H1 (cell line): ENCODE measurements around the gene RPTOR. TPM values are rescaled to one million over a fixed set of nuclear protein-coding genes. Genes with fewer than 3 reads are reported as not detected.

Source experiments
- CTCF ChIA-PET: fragments of 300-600 bp; sonication (Branson Sonifier 250); formaldehyde crosslinking; loops from one replicate; lab custom pipeline; 2021; ENCODE audit not compliant: partially characterized antibody; lab: Charles Lee
- POLR2A ChIA-PET: fragments of 300-600 bp; sonication (Branson Sonifier 250); formaldehyde crosslinking; loops from one replicate; lab custom pipeline; 2021; ENCODE audit warnings: inconsistent platforms; ENCODE audit not compliant: partially characterized antibody; lab: Charles Lee
- DNase-seq, 2 experiments: peaks; one replicate each; pipeline versions ENCODE4 v3.0.0 to v3.0.0-alpha.2; 2010 to 2022; ENCODE audit warnings: low spot score in 2 of 2, low read depth in 1 of 2, mixed read lengths in 1 of 2
- FAIRE-seq: peaks from 2 replicates; lab custom pipeline; 2011; peaks lifted over from hg19 to GRCh38; lab: Jason Lieb, UNC
- H2AFZ ChIP-seq: 2 replicates; pipeline ENCODE4 v1.8.1; 2012; ENCODE audit warnings: low read length, inconsistent platforms
- H2AK5ac ChIP-seq: 2 replicates; pipeline ENCODE4 v1.6.1; 2013; ENCODE audit warnings: low read depth, low read length
- H2BK120ac ChIP-seq: replicated peaks from 2 replicates; pipeline ENCODE3; 2013; ENCODE audit warnings: low read depth, low read length, inconsistent platforms
- H2BK12ac ChIP-seq: 2 replicates; pipeline ENCODE4 v1.6.1; 2013; ENCODE audit warnings: low read depth, low read length
- H2BK15ac ChIP-seq: 2 replicates; pipeline ENCODE4 v1.6.1; 2013; ENCODE audit warnings: low read length
- H2BK20ac ChIP-seq: 2 replicates; pipeline ENCODE4 v1.6.1; 2013; ENCODE audit warnings: low read length
- H2BK5ac ChIP-seq: 2 replicates; pipeline ENCODE4 v1.6.1; 2013; ENCODE audit warnings: low read depth, low read length
- H3K14ac ChIP-seq: 2 replicates; pipeline ENCODE4 v1.6.1; 2013; ENCODE audit warnings: inconsistent platforms; ENCODE audit not compliant: insufficient read length
- H3K18ac ChIP-seq: 2 replicates; pipeline ENCODE4 v1.6.1; 2013; ENCODE audit warnings: low read length; ENCODE audit errors: extremely low read depth
- H3K23ac ChIP-seq: 2 replicates; pipeline ENCODE4 v1.6.1; 2013; ENCODE audit warnings: inconsistent platforms; ENCODE audit not compliant: insufficient read length
- H3K23me2 ChIP-seq: 2 replicates; pipeline ENCODE4 v1.6.1; 2013; ENCODE audit warnings: low read depth, low read length
- H3K27ac ChIP-seq: 2 replicates; pipeline ENCODE4 v1.6.1; 2011; ENCODE audit warnings: low read depth, low read length, inconsistent platforms
- H3K27me3 ChIP-seq, 4 experiments: replicated peaks in 1 of 4; 1 replicate in 1 of 4; 2 replicates in 3 of 4; pipeline versions ENCODE4 v1.6.1 to v1.8.1; 2011 to 2013; ENCODE audit warnings: low read length in 3 of 4, mild to moderate bottlenecking in 3 of 4, inconsistent platforms in 2 of 4, mixed read lengths in 2 of 4, moderate library complexity in 1 of 4; ENCODE audit not compliant: control insufficient read depth in 3 of 4, insufficient read depth in 3 of 4; ENCODE audit errors: extremely low read depth in 1 of 4
- H3K36me3 ChIP-seq, 4 experiments: 2 replicates each; pipeline versions ENCODE4 v1.6.1 to v1.8.1; 2011 to 2013; ENCODE audit warnings: mild to moderate bottlenecking in 4 of 4, low read length in 3 of 4, moderate library complexity in 2 of 4, control low read depth in 1 of 4, inconsistent platforms in 1 of 4; ENCODE audit not compliant: insufficient read depth in 4 of 4, control insufficient read depth in 2 of 4
- H3K4ac ChIP-seq: replicated peaks from 2 replicates; pipeline ENCODE3; 2013; ENCODE audit warnings: low read length, low read depth, mixed read lengths, inconsistent platforms; ENCODE audit not compliant: insufficient read length
- H3K4me1 ChIP-seq, 4 experiments: replicated peaks in 1 of 4; 1 replicate in 1 of 4; 2 replicates in 3 of 4; pipeline versions ENCODE4 v1.6.1 to v1.8.1; 2011 to 2013; ENCODE audit warnings: low read length in 3 of 4, inconsistent platforms in 2 of 4, mixed read lengths in 1 of 4; ENCODE audit not compliant: insufficient read depth in 4 of 4, control insufficient read depth in 3 of 4
- H3K4me2 ChIP-seq, 2 experiments: 2 replicates each; pipeline versions ENCODE4 v1.6.1 to v1.8.1; 2011 to 2013; ENCODE audit warnings: low read depth in 2 of 2, low read length in 2 of 2, control low read depth in 1 of 2, inconsistent platforms in 1 of 2, mild to moderate bottlenecking in 1 of 2; ENCODE audit not compliant: insufficient read depth in 1 of 2
- H3K4me3 ChIP-seq, 4 experiments: fragments of 200-600, 300-600 bp in 1 of 4; sonication (generic), shearing (Covaris generic), sonication (Bioruptor Twin) in 1 of 4; 2 replicates each; pipeline versions ENCODE4 v1.5.1 to v1.8.1; 2011 to 2016; ENCODE audit warnings: low read length in 4 of 4, low read depth in 3 of 4, control low read depth in 2 of 4, inconsistent platforms in 2 of 4, mild to moderate bottlenecking in 2 of 4, mixed read lengths in 1 of 4, moderate library complexity in 1 of 4; ENCODE audit not compliant: insufficient read depth in 2 of 4; ENCODE audit errors: extremely low read depth in 1 of 4
- H3K56ac ChIP-seq: replicated peaks from 2 replicates; pipeline ENCODE3; 2013; ENCODE audit warnings: low read depth, mild to moderate bottlenecking, mixed read lengths, low read length, inconsistent platforms; ENCODE audit not compliant: insufficient read length
- H3K79me1 ChIP-seq: 2 replicates; pipeline ENCODE4 v1.6.1; 2013; ENCODE audit warnings: low read depth, low read length, control low read depth
- H3K79me2 ChIP-seq, 2 experiments: 2 replicates each; pipeline versions ENCODE4 v1.6.1 to v1.8.1; 2012 to 2013; ENCODE audit warnings: low read length in 2 of 2, mild to moderate bottlenecking in 2 of 2, inconsistent platforms in 1 of 2; ENCODE audit not compliant: insufficient read depth in 2 of 2, control insufficient read depth in 1 of 2
- H3K9ac ChIP-seq, 4 experiments: replicated peaks in 1 of 4; 1 replicate in 1 of 4; 2 replicates in 3 of 4; pipeline versions ENCODE4 v1.6.1 to v1.8.1; 2011 to 2013; ENCODE audit warnings: low read depth in 3 of 4, low read length in 3 of 4, control low read depth in 2 of 4, mild to moderate bottlenecking in 2 of 4, moderate library complexity in 2 of 4, inconsistent platforms in 1 of 4; ENCODE audit errors: extremely low read depth in 1 of 4
- H3K9me3 ChIP-seq, 2 experiments: 2 replicates each; pipeline versions ENCODE4 v1.6.1 to v1.8.1; 2012 to 2013; ENCODE audit warnings: mild to moderate bottlenecking in 2 of 2, moderate library complexity in 2 of 2, control low read depth in 1 of 2, inconsistent platforms in 1 of 2, low read depth in 1 of 2, low read length in 1 of 2, mixed read lengths in 1 of 2; ENCODE audit not compliant: insufficient read depth in 2 of 2
- H4K20me1 ChIP-seq, 2 experiments: replicated peaks in 1 of 2; 2 replicates each; pipeline versions ENCODE3 to v1.8.1; 2011 to 2013; ENCODE audit warnings: inconsistent platforms in 2 of 2, low read length in 2 of 2, mild to moderate bottlenecking in 1 of 2; ENCODE audit not compliant: insufficient read depth in 2 of 2, control insufficient read depth in 1 of 2
- H4K5ac ChIP-seq: 2 replicates; pipeline ENCODE4 v1.6.1; 2013; ENCODE audit warnings: low read length, low read depth, mixed read lengths, inconsistent platforms; ENCODE audit not compliant: insufficient read length
- H4K8ac ChIP-seq: 2 replicates; pipeline ENCODE4 v1.8.0; 2013; ENCODE audit warnings: mild to moderate bottlenecking, moderate library complexity, low read length, inconsistent platforms; ENCODE audit not compliant: insufficient read depth; ENCODE audit errors: extremely low read depth
- H4K91ac ChIP-seq: replicated peaks from 2 replicates; pipeline ENCODE3; 2013; ENCODE audit warnings: low read length, mixed read lengths, inconsistent platforms; ENCODE audit not compliant: insufficient read length
- EZH2 ChIP-seq: fragments of 200-600 bp; sonication (generic); IDR thresholded peaks from 2 replicates; pipeline ENCODE4 v1.7.1; 2012; ENCODE audit warnings: low read depth, mild to moderate bottlenecking, moderate library complexity, low read length, inconsistent platforms; ENCODE audit not compliant: severe bottlenecking
- HDAC2 ChIP-seq, 2 experiments: fragments of 300-600 bp in 1 of 2; sonication (generic) in 1 of 2; IDR thresholded peaks; 2 replicates each; pipeline ENCODE4 v1.6.1; 2011 to 2012; ENCODE audit warnings: low read depth in 2 of 2, low read length in 2 of 2, mild to moderate bottlenecking in 2 of 2, moderate library complexity in 2 of 2, borderline replicate concordance in 1 of 2, inconsistent platforms in 1 of 2
- KDM1A ChIP-seq: fragments of 200-600, 300-600 bp; sonication (generic); IDR thresholded peaks from 2 replicates; pipeline ENCODE4 v1.7.1; 2016; ENCODE audit warnings: mild to moderate bottlenecking, low read length, borderline replicate concordance
- NANOG ChIP-seq: IDR thresholded peaks from 2 replicates; pipeline ENCODE4 v1.6.1; 2011; ENCODE audit warnings: low read length, low read depth, mild to moderate bottlenecking, inconsistent platforms; ENCODE audit not compliant: insufficient read depth, poor library complexity, severe bottlenecking
- POLR2AphosphoS5 ChIP-seq: IDR thresholded peaks from 2 replicates; pipeline ENCODE4 v1.6.1; 2011; ENCODE audit warnings: low read depth, low read length
- POU5F1 ChIP-seq: IDR thresholded peaks from 2 replicates; pipeline ENCODE4 v1.6.1; 2011; ENCODE audit warnings: low read depth, mild to moderate bottlenecking, low read length, moderate library complexity
- TCF12 ChIP-seq: IDR thresholded peaks from 2 replicates; pipeline ENCODE4 v1.6.1; 2011; ENCODE audit warnings: low read depth, mild to moderate bottlenecking, low read length
- WGBS, 2 experiments: shearing (Covaris generic) in 1 of 2; methylation state at CpG; one replicate each; pipeline versions ENCODE4 v1.1.6 to v1.1.7; 2013 to 2015; ENCODE audit warnings: low lambda C conversion rate in 2 of 2, mixed read lengths in 2 of 2, inconsistent platforms in 1 of 2, low coverage in 1 of 2, missing lambda C conversion rate in 1 of 2; ENCODE audit not compliant: insufficient replicate concordance in 2 of 2, insufficient coverage in 1 of 2, insufficient read length in 1 of 2; ENCODE audit errors: extremely low coverage in 1 of 2, missing lambda C conversion rate in 1 of 2; 5-methylcytosine and 5-hydroxymethylcytosine counted together
- polyA plus RNA-seq, 7 experiments: library from polyadenylated mRNA; depleted of rRNA in 3 of 7; stranded (reverse) in 5 of 7; unstranded in 2 of 7; fragments of >200 nt in 5 of 7; fragments of 200-250 nt in 2 of 7; gene quantifications; 1 replicate in 5 of 7; 2 replicates in 1 of 7; 4 replicates in 1 of 7; pipeline versions ENCODE4 v1.2.1 to v1.2.3, GENCODE V29; 2011 to 2013; ENCODE audit warnings: missing spikeins in 2 of 7, mixed read lengths in 2 of 7
- total RNA-seq: library from RNA; stranded (reverse); fragmentation: NEBNext Ultra II Directional; extraction: Animal tissue kit (Norgen Biotek cat#: 25700); gene quantifications from 2 replicates; pipeline ENCODE4 v1.2.1, GENCODE V29; 2021
- TF ChIP-seq, protein P1 (sequence below): IDR thresholded peaks from 2 replicates; pipeline ENCODE4 v1.6.1; 2011; ENCODE audit warnings: low read length, improper control_type of control experiment
- TF ChIP-seq, protein P2 (sequence below): IDR thresholded peaks from 2 replicates; pipeline ENCODE4 v1.6.1; 2011; ENCODE audit warnings: low read depth, mild to moderate bottlenecking, low read length; ENCODE audit not compliant: insufficient read depth

The RPTOR gene
- total and polyA plus RNA-seq, 2 of the 8 experiments (the other 6 are each of a cell fraction or from before 2014, with no cell fraction given): 6.9 to 28.7 TPM

GRCh38 chr17:80951121-80952090, 406.8 kb downstream of the RPTOR start:
- FAIRE-seq (no peak), DNase-seq (no peak)
- no peak overlapping the region for H2BK12ac ChIP-seq
- H3K36me3 ChIP-seq: no peaks in the 10 kb centered on the region; a peak in 3 of 8 replicates
- POLR2A ChIA-PET: interaction anchor here (1.2 kb wide), 1 partner anchor 13 kb away, joined by 4 read pairs; no protein-coding TSS in a partner anchor
- no peaks in the 10 kb centered on the region for H3K9me3 ChIP-seq
- no peak overlapping the region for H3K9ac ChIP-seq
- H3K56ac ChIP-seq: no peak overlapping the region
- H2BK20ac ChIP-seq: no peak overlapping the region
- CTCF ChIA-PET: interaction anchor here (0.8 to 2.3 kb wide), 7 partner anchors 9 to 86 kb away, joined by 3 to 8 read pairs (median 4); no protein-coding TSS in a partner anchor
- H2BK120ac ChIP-seq: no peak overlapping the region
- H3K23ac ChIP-seq: no peak overlapping the region
- H3K27me3 ChIP-seq: no peaks in the 10 kb centered on the region
- H2AFZ ChIP-seq: no peak overlapping the region
- H2AK5ac ChIP-seq: no peak overlapping the region
- no peak overlapping the region for H4K8ac ChIP-seq
- no peak overlapping the region for H3K18ac ChIP-seq
- no peak overlapping the region for H3K4ac ChIP-seq
- no peaks in the 10 kb centered on the region for H3K23me2 ChIP-seq
- H4K20me1 ChIP-seq: no peaks in the 10 kb centered on the region
- H3K79me2 ChIP-seq: no peaks in the 10 kb centered on the region
- no peak overlapping the region for H2BK5ac ChIP-seq
- H3K4me1 ChIP-seq: no peaks in the 10 kb centered on the region
- no peaks in the 10 kb centered on the region for H3K79me1 ChIP-seq
- H3K4me2 ChIP-seq: no peak overlapping the region
- H4K91ac ChIP-seq: no peak overlapping the region
- no peak overlapping the region for H4K5ac ChIP-seq
- no peak overlapping the region for H3K14ac ChIP-seq
- no peak overlapping the region for H2BK15ac ChIP-seq
- no peak overlapping the region for H3K4me3 ChIP-seq
- 92% methylated on average over 38 of the region's 38 CpGs; no CpG with 5 or more reads in 1 of the 2 experiments for WGBS, 2 experiments
- H3K27ac ChIP-seq: no peak overlapping the region
- TF ChIP-seq NANOG: no peak
- TF ChIP-seq HDAC2 (IDR thresholded peaks at IDR 0.05; ENCODE audit: borderline replicate concordance in 1 of 2, low read depth in 2 of 2, low read length in 2 of 2): no peak
- TF ChIP-seq POLR2AphosphoS5: no peak
- no peak for TF ChIP-seq EZH2
- TF ChIP-seq POU5F1: no peak
- TF ChIP-seq TCF12: no peak
- TF ChIP-seq, protein P1, sequence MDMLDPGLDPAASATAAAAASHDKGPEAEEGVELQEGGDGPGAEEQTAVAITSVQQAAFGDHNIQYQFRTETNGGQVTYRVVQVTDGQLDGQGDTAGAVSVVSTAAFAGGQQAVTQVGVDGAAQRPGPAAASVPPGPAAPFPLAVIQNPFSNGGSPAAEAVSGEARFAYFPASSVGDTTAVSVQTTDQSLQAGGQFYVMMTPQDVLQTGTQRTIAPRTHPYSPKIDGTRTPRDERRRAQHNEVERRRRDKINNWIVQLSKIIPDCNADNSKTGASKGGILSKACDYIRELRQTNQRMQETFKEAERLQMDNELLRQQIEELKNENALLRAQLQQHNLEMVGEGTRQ: no peak
- TF ChIP-seq, protein P2, sequence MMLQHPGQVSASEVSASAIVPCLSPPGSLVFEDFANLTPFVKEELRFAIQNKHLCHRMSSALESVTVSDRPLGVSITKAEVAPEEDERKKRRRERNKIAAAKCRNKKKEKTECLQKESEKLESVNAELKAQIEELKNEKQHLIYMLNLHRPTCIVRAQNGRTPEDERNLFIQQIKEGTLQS: no peak
- no peak for TF ChIP-seq KDM1A
